Myocyte (in vitro differentiated cells): ENCODE measurements around the gene C15orf40. TPM values are rescaled to one million over a fixed set of nuclear protein-coding genes. Genes with fewer than 3 reads are reported as not detected.
A peak's percentile ranks its signal among the peaks of the same experiment; 100 is the strongest.

Experiments used
- DNase-seq: peaks from one replicate; pipeline ENCODE4 v3.0.0-alpha.2; 2012; ENCODE audit warnings: low read depth
- total RNA-seq: library from RNA; depleted of rRNA; stranded (reverse); fragments of >200 nt; gene quantifications from 2 replicates; pipeline ENCODE4 v1.2.3, GENCODE V29; 2014

Gene C15orf40
- total RNA-seq, 1 donor from 2014 or later, result 16.4 TPM

- DNase-seq, result no peak
Observed at GRCh38 chr15:82995076-82995475, 16.4 kb downstream of the C15orf40 start.

- no peak for DNase-seq
Observed at GRCh38 chr15:82993144-82993543, 18.3 kb downstream of the C15orf40 start.

GRCh38 chr15:82992436-82992998 lies 18.9 kb downstream of the C15orf40 start:
- no peak for DNase-seq

- DNase-seq, result peak; percentile 40
Observed at GRCh38 chr15:82986442-82986780, 25.0 kb downstream of the C15orf40 start.

GRCh38 chr15:82985688-82986441 lies 25.6 kb downstream of the C15orf40 start, which contains the start of gene RAMAC:
Gene RAMAC, plus strand, starts transcription at chr15:82986210. Its CDS starts 2,809 bp downstream, at chr15:82989019.
- DNase-seq, result peak; percentile 98

- DNase-seq, result no peak
Observed at GRCh38 chr15:82980981-82981380, 30.5 kb downstream of the C15orf40 start.

GRCh38 chr15:82979726-82980125 lies 31.7 kb downstream of the C15orf40 start:
- no peak for DNase-seq

- no peak for DNase-seq
Observed at GRCh38 chr15:82978438-82978837, 33.0 kb downstream of the C15orf40 start.

- no peak for DNase-seq
Observed at GRCh38 chr15:82977076-82977475, 34.4 kb downstream of the C15orf40 start.

GRCh38 chr15:82972990-82973389 lies 38.4 kb downstream of the C15orf40 start:
- no peak for DNase-seq

GRCh38 chr15:82971218-82971984 lies 40.0 kb downstream of the C15orf40 start:
- DNase-seq, result no peak

GRCh38 chr15:82970696-82971095 lies 40.7 kb downstream of the C15orf40 start:
- no peak for DNase-seq

- peak; percentile 53 for DNase-seq
Observed at GRCh38 chr15:82970078-82970686, 41.3 kb downstream of the C15orf40 start.

- DNase-seq, result no peak
Observed at GRCh38 chr15:82969353-82969752, 42.1 kb downstream of the C15orf40 start.

- DNase-seq, result peak; percentile 78
Observed at GRCh38 chr15:82968066-82968465, 43.4 kb downstream of the C15orf40 start.

GRCh38 chr15:82966671-82967071 lies 44.8 kb downstream of the C15orf40 start:
- DNase-seq, result no peak

GRCh38 chr15:82964890-82965289 lies 46.5 kb downstream of the C15orf40 start:
- DNase-seq, result no peak

- no peak for DNase-seq
Observed at GRCh38 chr15:82963471-82964341, 47.7 kb downstream of the C15orf40 start.

- no peak for DNase-seq
Observed at GRCh38 chr15:82960766-82961165, 50.7 kb downstream of the C15orf40 start.

GRCh38 chr15:82959423-82959822 lies 52.0 kb downstream of the C15orf40 start:
- DNase-seq, result no peak

GRCh38 chr15:82958638-82959037 lies 52.8 kb downstream of the C15orf40 start:
- peak; percentile 51 for DNase-seq
